ENCODE measurements around the gene PILRB. TPM values are rescaled to one million over a fixed set of nuclear protein-coding genes. Genes with fewer than 3 reads are reported as not detected.

PILRB gene
- total RNA-seq, 1 experiment from 2014 or later, result 60.2 TPM

GRCh38 chr7:100353685-100354330, 4.1 kb upstream of the PILRB start:
- ChIA-PET RAD21 (ENCODE audit: low non-redundant PET in 1 of 2, low total read pairs in 2 of 2, uncharacterized antibody in 2 of 2, unreplicated experiment in 2 of 2) (no interaction called here), CTCF (no interaction called here), POLR2A (no interaction called here)
- Histone ChIP-seq H2AFZ (ENCODE audit: low read depth, low read length, poor library complexity, severe bottlenecking) (no peak overlapping the region), H3K9ac (ENCODE audit: low read length) (no peak overlapping the region), H3K27me3 (ENCODE audit: insufficient read depth, low read length) (no peaks in the 10 kb centered on the region), H3K4me2 (ENCODE audit: low read length) (no peak overlapping the region), H3K9me2 (ENCODE audit: insufficient read depth) (no peaks in the 10 kb centered on the region), H3K79me2 (ENCODE audit: insufficient read depth, low read length) (peaks cover 13% of the 10 kb centered on the region; the same call in 1 of the 2 replicates), H3K4me1 (ENCODE audit: control insufficient read depth in 1 of 2, insufficient read depth in 2 of 2, low read length in 2 of 2) (no peaks in the 10 kb centered on the region), H3K9me3 (ENCODE audit: control insufficient read depth in 1 of 2, insufficient read depth in 1 of 2, low read depth in 1 of 2, low read length in 2 of 2) (no peaks in the 10 kb centered on the region), H3K36me3 (ENCODE audit: control insufficient read depth in 1 of 2, insufficient read depth in 2 of 2, low read length in 2 of 2) (peaks cover 52 to 69% of the 10 kb centered on the region in 2 experiments), H4K20me1 (ENCODE audit: insufficient read depth) (no peaks in the 10 kb centered on the region), H3K27ac (ENCODE audit: low read depth, low read length) (no peak overlapping the region), H3K4me3 (replicated peaks in 1 of 2; ENCODE audit: low read depth in 1 of 2, low read length in 2 of 2) (no peak overlapping the region)
- DNase-seq (ENCODE audit: low read depth, low spot score), result no peak
- no peak for TF ChIP-seq EGR1 (IDR thresholded peaks at IDR 0.05; ENCODE audit: low read depth)
- TF ChIP-seq CEBPB (IDR thresholded peaks at IDR 0.05; ENCODE audit: low read depth), result no peak
- no peak for TF ChIP-seq JUND (IDR thresholded peaks at IDR 0.05)
- no peak for TF ChIP-seq FOSL1 (IDR thresholded peaks at IDR 0.05; ENCODE audit: low read depth)
- TF ChIP-seq TCF7L2 (IDR thresholded peaks at IDR 0.05; ENCODE audit: borderline replicate concordance, extremely low read depth, insufficient read depth, insufficient read length), result no peak
- TF ChIP-seq CBX3 (IDR thresholded peaks at IDR 0.05; ENCODE audit: low read depth), result no peak
- no peak for TF ChIP-seq POLR2AphosphoS5 (IDR thresholded peaks at IDR 0.05; ENCODE audit: low read depth, low read length)
- no peak for TF ChIP-seq EZH2 (IDR thresholded peaks at IDR 0.05)
- TF ChIP-seq ZFX (IDR thresholded peaks at IDR 0.05), result no peak
- TF ChIP-seq ZBTB33 (IDR thresholded peaks at IDR 0.05; ENCODE audit: extremely low read depth, insufficient replicate concordance, low read length), result no peak
- no peak for TF ChIP-seq MAX (IDR thresholded peaks at IDR 0.05)
- no peak for TF ChIP-seq ATF3 (IDR thresholded peaks at IDR 0.05)
- TF ChIP-seq ZNF274 (IDR thresholded peaks at IDR 0.05; ENCODE audit: low read depth, low read length), result no peak
- TF ChIP-seq POLR2A (IDR thresholded peaks at IDR 0.05; ENCODE audit: borderline replicate concordance, extremely low read depth, insufficient read depth, insufficient read length), result no peak
- no peak for TF ChIP-seq YY1 (IDR thresholded peaks at IDR 0.05; ENCODE audit: extremely low read depth, insufficient replicate concordance, low read depth, low read length)
- no peak for TF ChIP-seq EZH2phosphoT487 (IDR thresholded peaks at IDR 0.05; ENCODE audit: borderline replicate concordance)
- no peak for TF ChIP-seq SRF (IDR thresholded peaks at IDR 0.05; ENCODE audit: low read depth)
- TF ChIP-seq SIN3A (IDR thresholded peaks at IDR 0.05; ENCODE audit: low read depth), result no peak
- no peak for TF ChIP-seq RAD21 (IDR thresholded peaks at IDR 0.05; ENCODE audit: low read depth)
- intact Hi-C loops (cut with micrococcal nuclease), result no loop called here
- ATAC-seq, result no peak
- BruUV-seq (replicated peaks), result no TSS peak
